Nephron (organoid): ENCODE data around the gene SYNPO2.
"Not testable (repeated sequence)": the region's sequence is repeated elsewhere in the genome, so short reads cannot be mapped to it uniquely, and the experiment has no call there.

Source experiments
- H3K27ac Mint-ChIP-seq, 3 experiments: 2 replicates each; pipeline ENCODE4 v1.8.0; 2020; ENCODE audit warnings: mixed read lengths in 3 of 3, mild to moderate bottlenecking in 2 of 3, moderate library complexity in 1 of 3
- H3K27me3 Mint-ChIP-seq: 2 replicates; pipeline ENCODE4 v1.8.0; 2021; ENCODE audit warnings: low read depth, mild to moderate bottlenecking, moderate library complexity, mixed read lengths
- H3K36me3 Mint-ChIP-seq: 2 replicates; pipeline ENCODE4 v1.8.0; 2020; ENCODE audit warnings: low read depth, mixed read lengths
- H3K4me1 Mint-ChIP-seq: 2 replicates; pipeline ENCODE4 v1.8.0; 2020; ENCODE audit warnings: mixed read lengths
- H3K4me3 Mint-ChIP-seq, 3 experiments: 2 replicates each; pipeline ENCODE4 v1.8.0; 2020; ENCODE audit warnings: mild to moderate bottlenecking in 3 of 3, mixed read lengths in 3 of 3, moderate library complexity in 2 of 3
- H3K9me3 Mint-ChIP-seq: 2 replicates; pipeline ENCODE4 v1.8.0; 2020; ENCODE audit warnings: mixed read lengths
- TF ChIP-seq, protein P1 (sequence below), 3 experiments: fragments of 200-600 bp; sonication (generic); IDR thresholded peaks; one replicate each; pipeline ENCODE4 v1.5.0; 2021; ENCODE audit warnings: antibody characterized with exemption in 3 of 3; ENCODE audit not compliant: unreplicated experiment in 3 of 3

SYNPO2 gene

DNA sequence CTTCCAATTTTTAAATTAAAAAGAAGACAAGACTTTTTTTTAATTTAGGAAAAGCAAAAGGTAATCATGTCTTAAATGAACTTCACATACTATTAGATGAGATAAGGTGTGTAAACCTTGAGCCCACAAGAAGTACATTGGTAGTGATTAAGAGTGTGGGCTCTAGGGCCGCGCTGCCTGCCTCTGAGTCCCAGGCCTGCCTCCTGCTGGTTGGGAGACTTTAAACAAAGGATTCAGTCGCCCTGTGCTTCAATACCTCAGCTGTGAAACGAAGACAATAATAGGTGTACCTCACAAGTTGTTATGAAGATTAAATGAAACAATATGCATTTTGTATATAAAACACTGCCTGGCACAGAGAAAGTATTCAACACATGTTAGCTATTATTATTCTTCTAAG is 151.1 kb downstream of the SYNPO2 start:
- Mint-ChIP-seq H3K27ac (peak overlapping the region; percentile 7 to 38 (median 8)), H3K36me3 (no peaks in the 10 kb centered on the region), H3K4me1 (peaks cover 55% of the 10 kb centered on the region), H3K9me3 (no peaks in the 10 kb centered on the region), H3K27me3 (no peaks in the 10 kb centered on the region), H3K4me3 (no peak overlapping the region)
- TF ChIP-seq, protein P1, sequence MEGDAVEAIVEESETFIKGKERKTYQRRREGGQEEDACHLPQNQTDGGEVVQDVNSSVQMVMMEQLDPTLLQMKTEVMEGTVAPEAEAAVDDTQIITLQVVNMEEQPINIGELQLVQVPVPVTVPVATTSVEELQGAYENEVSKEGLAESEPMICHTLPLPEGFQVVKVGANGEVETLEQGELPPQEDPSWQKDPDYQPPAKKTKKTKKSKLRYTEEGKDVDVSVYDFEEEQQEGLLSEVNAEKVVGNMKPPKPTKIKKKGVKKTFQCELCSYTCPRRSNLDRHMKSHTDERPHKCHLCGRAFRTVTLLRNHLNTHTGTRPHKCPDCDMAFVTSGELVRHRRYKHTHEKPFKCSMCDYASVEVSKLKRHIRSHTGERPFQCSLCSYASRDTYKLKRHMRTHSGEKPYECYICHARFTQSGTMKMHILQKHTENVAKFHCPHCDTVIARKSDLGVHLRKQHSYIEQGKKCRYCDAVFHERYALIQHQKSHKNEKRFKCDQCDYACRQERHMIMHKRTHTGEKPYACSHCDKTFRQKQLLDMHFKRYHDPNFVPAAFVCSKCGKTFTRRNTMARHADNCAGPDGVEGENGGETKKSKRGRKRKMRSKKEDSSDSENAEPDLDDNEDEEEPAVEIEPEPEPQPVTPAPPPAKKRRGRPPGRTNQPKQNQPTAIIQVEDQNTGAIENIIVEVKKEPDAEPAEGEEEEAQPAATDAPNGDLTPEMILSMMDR (IDR thresholded peaks at IDR 0.05; ENCODE audit: unreplicated experiment in 3 of 3) = peak in 1 of 3 experiments; percentile 23

DNA sequence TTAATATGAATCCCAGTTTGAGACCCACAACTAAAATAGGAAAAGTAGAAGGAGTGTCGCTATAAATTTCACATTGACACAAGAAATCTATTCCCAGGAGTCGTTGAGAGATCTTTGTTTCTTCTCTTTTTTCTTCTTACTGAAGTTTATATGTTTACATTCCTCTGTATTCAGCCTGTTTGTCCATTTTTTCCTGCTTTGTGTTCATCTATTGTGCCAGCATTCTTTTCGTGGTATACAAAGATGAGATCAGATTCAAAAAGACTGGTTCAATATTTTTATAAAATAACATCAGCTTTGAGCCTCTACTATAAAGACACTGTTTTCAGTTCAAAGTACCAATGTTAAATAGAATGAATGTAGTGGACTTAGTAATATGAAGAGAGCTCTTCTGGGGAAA is 151.6 kb downstream of the SYNPO2 start:
- Mint-ChIP-seq H3K4me3 (no peak overlapping the region), H3K36me3 (no peaks in the 10 kb centered on the region), H3K27ac (peak overlapping the region; percentile 7 to 38 (median 8)), H3K27me3 (no peaks in the 10 kb centered on the region), H3K4me1 (peaks cover 55% of the 10 kb centered on the region), H3K9me3 (no peaks in the 10 kb centered on the region)
- TF ChIP-seq, protein P1 (IDR thresholded peaks at IDR 0.05; ENCODE audit: unreplicated experiment in 3 of 3) = no peak

DNA sequence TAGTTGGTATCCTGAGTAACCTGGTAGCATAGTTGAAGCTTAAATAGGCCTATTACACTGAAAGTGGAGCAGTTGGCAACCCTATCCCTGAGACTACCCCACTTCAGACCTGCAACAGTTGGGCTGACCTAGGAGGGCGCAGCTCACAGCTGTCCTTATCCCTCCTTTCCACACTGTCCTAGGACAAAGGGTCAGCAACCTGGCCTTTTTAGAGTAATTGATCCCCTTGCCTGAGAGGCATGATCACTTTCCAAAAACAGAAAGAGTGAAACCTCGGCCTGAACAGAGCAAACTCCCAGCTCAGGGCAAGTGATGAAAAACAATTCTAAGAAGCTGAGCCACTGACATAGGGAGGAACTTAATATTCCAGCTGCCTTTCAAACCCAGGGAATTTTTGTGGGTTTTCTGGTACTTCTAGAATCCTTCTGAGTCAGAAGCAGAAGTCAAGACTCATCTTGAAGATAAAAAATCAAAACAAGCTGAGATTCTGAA is 152.1 kb downstream of the SYNPO2 start:
- TF ChIP-seq, protein P1 (IDR thresholded peaks at IDR 0.05; ENCODE audit: unreplicated experiment in 3 of 3) = no peak
- Mint-ChIP-seq H3K9me3 (no peaks in the 10 kb centered on the region), H3K4me3 (no peak overlapping the region), H3K4me1 (peaks cover 54% of the 10 kb centered on the region), H3K27me3 (no peaks in the 10 kb centered on the region), H3K27ac (peak overlapping the region; percentile 7 to 82 (median 38)), H3K36me3 (no peaks in the 10 kb centered on the region)

DNA sequence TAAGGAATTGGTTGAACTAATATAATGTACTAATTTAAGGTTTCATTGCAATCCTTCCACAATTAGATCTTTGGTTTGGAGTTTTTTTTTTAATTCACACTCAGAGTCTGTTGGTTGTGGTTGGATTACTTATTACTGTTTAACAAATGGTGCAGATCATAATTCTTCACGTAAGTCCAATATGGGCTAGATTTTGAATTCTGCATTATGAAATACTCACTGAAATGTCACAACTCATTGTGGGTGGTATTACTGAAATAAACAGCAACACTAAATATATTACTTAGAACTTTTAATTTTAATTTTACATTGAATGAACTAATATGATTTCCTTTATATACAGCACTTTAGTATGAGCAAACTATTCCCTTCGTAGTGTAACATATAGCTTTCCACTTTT is 152.7 kb downstream of the SYNPO2 start:
- Mint-ChIP-seq H3K4me1 (peaks cover 54% of the 10 kb centered on the region), H3K27ac (peak overlapping the region in 2 of 3 experiments; percentile 38 to 87), H3K9me3 (no peaks in the 10 kb centered on the region), H3K4me3 (no peak overlapping the region), H3K27me3 (no peaks in the 10 kb centered on the region), H3K36me3 (no peaks in the 10 kb centered on the region)
- TF ChIP-seq, protein P1 (IDR thresholded peaks at IDR 0.05; ENCODE audit: unreplicated experiment in 3 of 3) = no peak

DNA sequence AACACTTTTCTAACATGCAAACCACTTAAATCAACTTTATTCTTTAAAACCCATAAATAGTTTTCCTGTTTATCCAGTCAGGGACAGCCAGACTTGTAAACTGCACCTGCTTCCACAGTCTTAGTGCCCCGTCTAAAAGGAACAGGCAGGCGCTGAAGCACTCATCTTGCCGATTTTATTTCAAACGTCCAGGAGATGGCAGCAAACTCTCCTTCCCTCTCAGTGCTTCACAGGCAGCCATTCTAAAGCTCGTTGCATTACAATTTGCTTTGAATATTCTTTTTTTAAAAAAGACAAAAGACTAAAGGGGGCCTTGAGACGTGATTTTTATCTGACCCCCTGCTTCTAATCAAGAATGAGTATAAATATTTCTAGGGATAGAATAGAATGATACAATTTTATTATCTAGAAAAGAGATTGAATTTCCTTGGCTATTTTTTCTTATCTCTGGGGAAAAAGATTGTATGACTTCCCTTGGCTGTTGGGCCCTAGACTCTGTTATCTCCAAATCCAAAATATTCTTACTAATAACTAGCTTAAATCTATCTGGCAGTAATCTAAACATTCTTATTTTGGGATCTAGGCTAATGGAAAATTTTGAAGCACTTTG is 153.4 kb downstream of the SYNPO2 start:
- peaks cover 57% of the 10 kb centered on the region for H3K4me1 Mint-ChIP-seq
- no peaks in the 10 kb centered on the region for H3K9me3 Mint-ChIP-seq
- H3K4me3 Mint-ChIP-seq = no peak overlapping the region
- no peaks in the 10 kb centered on the region for H3K27me3 Mint-ChIP-seq
- no peaks in the 10 kb centered on the region for H3K36me3 Mint-ChIP-seq
- peak overlapping the region; percentile 73 to 87 (median 84) for H3K27ac Mint-ChIP-seq
- TF ChIP-seq, protein P1 (IDR thresholded peaks at IDR 0.05; ENCODE audit: unreplicated experiment in 3 of 3) = peak; percentile 55 to 68 (median 60)

DNA sequence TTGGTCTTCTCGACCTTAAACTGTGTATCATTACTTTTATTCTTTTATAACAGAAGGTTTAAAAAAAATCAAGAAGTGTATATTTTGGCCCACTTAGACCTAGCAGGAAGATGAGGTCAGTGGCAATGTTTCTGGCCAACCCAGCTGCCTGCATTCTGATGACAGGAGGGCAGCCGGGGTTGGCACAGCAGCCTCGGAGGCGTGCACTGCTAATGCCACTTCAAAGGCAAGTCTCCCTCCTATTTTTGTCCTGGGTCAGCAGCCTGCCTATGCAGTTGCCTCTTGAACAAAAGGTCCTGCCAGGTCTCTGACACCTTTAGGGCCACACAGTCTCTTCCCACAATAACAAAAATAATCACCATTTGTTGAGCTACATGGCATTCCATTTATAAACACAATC is 157.6 kb downstream of the SYNPO2 start:
- Mint-ChIP-seq H3K4me1 (peaks cover 77% of the 10 kb centered on the region), H3K9me3 (no peaks in the 10 kb centered on the region), H3K27ac (peak overlapping the region in 1 of 3 experiments; percentile 57), H3K36me3 (no peaks in the 10 kb centered on the region), H3K27me3 (no peaks in the 10 kb centered on the region), H3K4me3 (no peak overlapping the region)
- TF ChIP-seq, protein P1 (IDR thresholded peaks at IDR 0.05; ENCODE audit: unreplicated experiment in 3 of 3) = no peak

DNA sequence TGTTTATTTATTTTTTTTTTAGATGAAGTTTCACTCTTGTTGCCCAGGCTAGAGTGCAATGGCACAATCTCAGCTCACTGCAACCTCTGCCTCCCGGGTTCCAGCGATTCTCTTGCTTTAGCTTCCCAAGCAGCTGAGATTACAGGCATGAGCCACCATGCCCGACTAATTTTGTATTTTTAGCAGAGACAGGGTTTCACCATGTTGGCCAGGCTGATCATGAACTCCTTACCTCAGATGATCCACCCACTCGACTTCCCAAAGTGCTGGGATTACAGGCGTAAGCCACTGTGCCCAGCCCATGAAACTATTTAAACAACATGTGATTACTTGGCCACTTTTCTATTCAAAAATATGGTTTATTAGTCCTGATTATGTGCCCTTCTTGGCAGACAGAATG is 158.4 kb downstream of the SYNPO2 start:
- not testable (repeated sequence) for H3K27me3 Mint-ChIP-seq, H3K4me3 Mint-ChIP-seq
- H3K27ac Mint-ChIP-seq = peak overlapping the region; percentile 39 to 65 (median 39)

More for the DNA sequence above, 158.4 kb downstream of the SYNPO2 start:
- peaks cover 70% of the 10 kb centered on the region for H3K4me1 Mint-ChIP-seq
- not testable (repeated sequence) for H3K36me3 Mint-ChIP-seq, H3K9me3 Mint-ChIP-seq
